Erythroblast (primary cell): ENCODE measurements around the gene SLC10A7.
A peak's percentile ranks its signal among the peaks of the same experiment; 100 is the strongest.

ENCODE experiments used
- DNase-seq, 2 experiments: peaks; one replicate each; lab custom pipeline; 2025; lab: John Stamatoyannopoulos, UW
- GATA1 ChIP-seq: IDR thresholded peaks from 2 replicates; pipeline ENCODE4 v1.6.1; 2011; ENCODE audit warnings: low read depth, mild to moderate bottlenecking, control low read depth, low read length, moderate library complexity
- POLR2A ChIP-seq: IDR thresholded peaks from 2 replicates; pipeline ENCODE4 v1.6.1; 2011; ENCODE audit warnings: mild to moderate bottlenecking, low read length

The SLC10A7 gene

GRCh38 chr4:146346276-146346675 lies 175.5 kb downstream of the SLC10A7 start:
- no peak for DNase-seq
- TF ChIP-seq POLR2A (no peak), GATA1 (no peak)

DNA sequence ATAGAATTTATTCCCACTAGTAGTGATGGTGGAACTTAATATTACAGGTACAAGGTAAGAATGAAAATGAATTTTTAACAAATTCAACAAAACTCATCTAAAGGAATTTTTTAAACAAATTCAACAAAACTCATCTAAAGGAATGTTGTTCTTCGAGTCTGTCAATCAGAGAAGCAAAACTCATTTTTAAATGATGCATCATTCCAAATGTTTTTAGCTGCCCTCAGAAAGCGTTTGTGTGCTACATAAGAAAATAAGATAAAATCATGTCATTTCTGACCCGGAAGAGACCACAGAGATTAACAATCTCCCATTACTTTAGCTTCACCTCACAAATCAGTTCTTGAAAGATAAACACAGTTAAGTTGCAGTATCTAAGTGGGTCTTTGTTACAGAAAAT lies 178.0 kb downstream of the SLC10A7 start:
- no peak for DNase-seq
- no peak for TF ChIP-seq GATA1
- TF ChIP-seq POLR2A: no peak

DNA sequence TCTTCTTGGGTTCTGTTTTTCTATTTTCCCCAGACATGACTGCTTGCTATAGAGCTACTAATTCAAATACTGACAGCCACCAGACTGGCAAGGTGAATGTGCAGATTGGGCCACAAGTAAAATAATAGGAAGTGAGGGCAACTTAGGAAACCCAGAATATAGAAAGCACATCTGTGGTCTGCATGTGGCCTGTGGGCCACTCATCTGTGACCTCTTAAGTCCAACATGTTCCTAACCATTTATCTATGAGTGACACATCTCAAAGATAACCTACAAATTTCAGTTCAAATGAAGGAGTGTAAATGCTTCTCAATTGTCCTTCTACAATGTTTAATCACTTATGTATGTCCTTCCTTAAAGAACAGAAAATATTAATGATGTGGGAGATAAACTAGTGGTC lies 178.5 kb downstream of the SLC10A7 start:
- DNase-seq: no peak
- no peak for TF ChIP-seq GATA1
- TF ChIP-seq POLR2A: no peak

DNA sequence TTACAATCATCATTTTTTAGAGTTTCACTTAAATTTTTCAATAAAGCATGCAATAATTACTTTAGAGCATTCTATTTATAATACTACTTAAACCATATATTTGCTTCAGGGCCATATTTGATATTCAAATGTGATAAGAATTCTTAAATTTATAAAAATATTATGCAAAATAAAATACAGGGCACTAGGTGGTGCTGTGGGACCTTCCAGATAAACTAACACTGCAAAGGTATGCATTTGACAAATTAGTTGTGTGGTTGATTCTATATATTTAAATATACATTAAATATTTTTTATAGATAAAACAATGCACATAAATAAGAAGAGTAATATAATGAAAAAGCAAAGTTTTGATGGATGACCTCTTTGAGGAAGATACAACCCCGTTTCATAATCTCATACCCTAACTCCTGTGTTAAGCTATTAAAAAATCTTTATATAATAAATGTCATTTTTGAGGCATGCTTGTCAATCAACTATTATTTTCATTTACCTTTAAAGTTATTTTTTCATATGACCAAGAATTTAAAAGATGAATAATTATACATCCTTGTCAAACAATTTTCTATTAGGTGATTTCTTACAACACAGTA lies 179.0 kb downstream of the SLC10A7 start:
- DNase-seq: peak; percentile 64 to 72
- TF ChIP-seq GATA1 (no peak), POLR2A (no peak)

DNA sequence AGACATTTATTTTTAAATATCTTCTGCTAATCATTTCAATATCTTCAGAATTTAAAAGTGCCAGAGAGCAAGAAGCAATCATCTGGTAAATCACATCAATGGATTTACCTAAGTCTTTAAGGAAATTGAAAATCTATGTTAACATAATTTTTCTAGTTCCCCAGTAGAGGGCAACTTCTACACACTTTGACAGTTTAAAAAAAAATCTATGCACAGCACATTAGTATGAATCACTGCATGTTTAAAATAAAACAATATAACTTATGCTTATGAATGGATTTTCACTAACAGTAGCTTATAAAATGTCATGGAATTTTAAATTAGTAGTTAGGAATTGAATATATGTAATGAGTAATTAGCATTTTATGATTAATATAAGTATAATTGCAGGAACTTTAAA lies 180.9 kb downstream of the SLC10A7 start:
- no peak for TF ChIP-seq GATA1
- no peak for TF ChIP-seq POLR2A
- peak in 1 of 2 experiments; percentile 3 for DNase-seq

- DNase-seq: no peak
- TF ChIP-seq GATA1 (no peak), POLR2A (no peak)
Observed at GRCh38 chr4:146338512-146338911, 183.2 kb downstream of the SLC10A7 start.

- TF ChIP-seq POLR2A: no peak
- TF ChIP-seq GATA1: no peak
- no peak for DNase-seq
Observed at GRCh38 chr4:146336410-146336807, 185.3 kb downstream of the SLC10A7 start.

GRCh38 chr4:146335763-146336409 lies 185.9 kb downstream of the SLC10A7 start:
- DNase-seq: no peak
- TF ChIP-seq GATA1: no peak
- no peak for TF ChIP-seq POLR2A

DNA sequence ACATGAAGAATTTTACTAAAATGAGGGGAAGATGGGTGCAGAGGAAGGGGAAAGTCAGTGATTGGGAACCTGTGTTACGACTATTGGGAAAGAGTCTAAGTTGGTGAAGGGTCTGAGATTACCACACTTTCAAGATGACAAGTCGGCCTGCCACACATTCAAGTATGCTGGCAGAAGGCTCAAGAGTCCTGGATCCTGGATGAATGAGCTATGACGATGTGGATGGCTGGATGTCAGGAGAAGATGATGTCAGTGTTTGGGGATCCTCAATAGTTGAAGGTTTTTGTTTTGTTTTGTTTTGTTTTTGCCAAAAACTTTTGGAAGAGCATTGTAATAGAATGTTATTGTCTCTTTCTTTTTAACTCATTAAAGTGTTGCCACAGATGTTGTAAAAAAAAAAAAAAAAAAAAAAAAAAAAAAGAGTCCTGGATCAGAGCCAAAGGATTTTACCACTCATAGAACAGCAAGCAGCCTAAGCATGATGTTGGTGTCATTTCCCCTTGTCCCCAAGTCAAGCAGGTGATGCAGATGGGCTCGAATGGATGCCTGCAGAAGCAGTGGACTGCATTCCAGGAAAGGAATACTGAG lies 186.8 kb downstream of the SLC10A7 start:
- no peak for DNase-seq
- TF ChIP-seq POLR2A (no peak), GATA1 (no peak)

GRCh38 chr4:146333895-146334262 lies 187.9 kb downstream of the SLC10A7 start:
- no peak for TF ChIP-seq POLR2A
- TF ChIP-seq GATA1: no peak
- no peak for DNase-seq

- TF ChIP-seq POLR2A (no peak), GATA1 (no peak)
- no peak for DNase-seq
Observed at GRCh38 chr4:146333187-146333894, 188.4 kb downstream of the SLC10A7 start.

- TF ChIP-seq GATA1 (no peak), POLR2A (no peak)
- no peak for DNase-seq
Observed at GRCh38 chr4:146330392-146330791, 191.3 kb downstream of the SLC10A7 start.

DNA sequence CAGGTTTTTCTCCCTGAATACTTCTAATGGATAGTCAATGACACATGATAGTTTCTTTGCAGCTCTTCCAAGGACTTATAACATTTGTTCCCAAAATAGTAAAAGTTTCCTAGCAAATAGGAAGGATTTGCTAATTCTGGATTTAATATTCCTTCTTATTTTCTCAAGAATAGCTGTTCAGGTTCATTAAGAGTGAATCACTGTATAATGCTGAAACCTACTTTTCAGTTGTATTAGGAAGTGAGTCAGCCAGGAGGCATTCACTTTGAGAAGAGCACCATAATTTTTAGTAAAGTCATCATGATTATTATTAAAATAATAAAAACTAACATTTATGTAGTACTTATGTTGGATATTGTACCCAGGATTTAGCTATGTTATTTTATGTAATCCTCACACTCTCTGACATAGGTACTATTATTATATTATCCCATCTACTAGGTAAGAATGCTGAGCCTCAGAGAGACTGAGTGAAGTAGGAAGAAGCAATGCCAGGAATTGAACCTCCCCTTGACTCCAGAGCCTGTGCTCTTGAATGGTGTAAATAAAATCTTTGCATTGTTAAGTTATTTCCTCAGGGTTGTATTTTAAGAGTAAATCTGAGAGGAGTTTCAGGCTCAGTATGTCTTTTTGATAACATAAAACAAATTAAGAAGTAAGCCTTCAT lies 192.6 kb downstream of the SLC10A7 start:
- DNase-seq: no peak
- TF ChIP-seq POLR2A (no peak), GATA1 (no peak)

DNA sequence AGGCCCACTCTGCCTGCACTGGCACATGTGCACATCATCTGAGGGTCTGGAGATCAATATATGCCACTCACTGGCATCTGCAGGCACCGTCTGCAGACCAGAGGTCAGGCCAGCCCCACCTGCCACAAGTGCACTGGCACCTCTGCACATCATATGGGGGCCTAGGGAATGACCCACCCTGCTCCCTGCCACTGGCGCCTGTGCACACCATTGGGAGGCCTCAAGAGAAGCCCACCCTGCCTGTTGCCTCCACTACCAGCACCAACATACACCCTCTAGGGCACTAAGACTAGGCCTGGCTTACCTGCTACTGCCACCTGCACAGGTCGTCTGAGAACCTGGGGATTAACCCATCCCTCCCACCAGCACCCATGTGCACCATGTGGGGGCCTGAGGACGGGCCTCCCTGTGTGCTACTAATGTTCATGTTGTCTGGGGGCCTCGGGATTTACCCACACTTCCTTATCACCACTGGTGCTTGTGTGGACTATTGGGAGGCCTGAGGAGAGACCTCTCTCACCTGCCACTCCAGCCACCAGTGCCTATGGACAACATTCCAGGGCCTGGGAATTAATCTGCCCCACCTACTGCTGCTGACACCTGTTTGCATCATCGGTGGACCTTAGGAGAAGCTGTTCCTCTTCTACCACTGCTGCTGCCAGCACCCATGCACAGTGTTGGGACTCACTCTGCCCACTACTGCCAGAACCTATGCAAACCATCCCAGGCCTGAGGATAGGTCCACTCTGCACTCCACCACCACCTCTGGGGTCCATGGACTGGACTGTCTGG lies 193.7 kb downstream of the SLC10A7 start:
- TF ChIP-seq POLR2A (no peak), GATA1 (no peak)
- DNase-seq: no peak
